Measurements from ENCODE around the gene SLC25A33. TPM values are rescaled to one million over a fixed set of nuclear protein-coding genes. Genes with fewer than 3 reads are reported as not detected.
"Not testable (repeated sequence)": the region's sequence is repeated elsewhere in the genome, so short reads cannot be mapped to it uniquely, and the experiment has no call there.

Gene SLC25A33
- total RNA-seq, 1 experiment from 2014 or later = 13.4 TPM

- no peak for DNase-seq (ENCODE audit: low spot score)
Observed at GRCh38 chr1:9538669-9539164, 548 bp upstream of the SLC25A33 start.

GRCh38 chr1:9539829-9540550 is 725 bp downstream of the SLC25A33 start:
- DNase-seq (ENCODE audit: low spot score) = peak; percentile 28

- DNase-seq (ENCODE audit: low spot score) = no peak
Observed at GRCh38 chr1:9542430-9542829, 3.2 kb downstream of the SLC25A33 start.

DNA sequence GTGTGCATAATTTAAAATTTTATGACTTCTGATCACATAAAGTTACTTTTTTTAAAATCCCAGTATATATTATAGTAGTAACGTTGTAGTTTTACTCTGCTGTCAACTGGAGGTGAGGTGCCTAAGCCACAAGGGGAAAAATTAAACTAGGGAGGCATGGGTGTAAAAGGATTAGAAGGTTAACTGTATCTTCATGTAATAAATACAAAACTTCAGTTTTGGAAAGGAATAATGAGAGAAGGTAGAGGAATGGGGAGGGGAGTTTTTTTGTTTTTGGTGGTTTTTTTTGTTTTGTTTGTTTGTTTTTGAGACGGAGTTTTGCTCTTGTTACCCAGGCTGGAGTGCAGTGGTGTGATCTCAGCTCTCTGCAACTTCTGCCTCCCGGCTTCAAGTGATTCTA is 5.7 kb downstream of the SLC25A33 start:
- no peak for DNase-seq (ENCODE audit: low spot score)

GRCh38 chr1:9549955-9550546 is 10.8 kb downstream of the SLC25A33 start:
- no peak for DNase-seq (ENCODE audit: low spot score)

GRCh38 chr1:9551984-9552383 is 12.7 kb downstream of the SLC25A33 start:
- no peak for DNase-seq (ENCODE audit: low spot score)

DNA sequence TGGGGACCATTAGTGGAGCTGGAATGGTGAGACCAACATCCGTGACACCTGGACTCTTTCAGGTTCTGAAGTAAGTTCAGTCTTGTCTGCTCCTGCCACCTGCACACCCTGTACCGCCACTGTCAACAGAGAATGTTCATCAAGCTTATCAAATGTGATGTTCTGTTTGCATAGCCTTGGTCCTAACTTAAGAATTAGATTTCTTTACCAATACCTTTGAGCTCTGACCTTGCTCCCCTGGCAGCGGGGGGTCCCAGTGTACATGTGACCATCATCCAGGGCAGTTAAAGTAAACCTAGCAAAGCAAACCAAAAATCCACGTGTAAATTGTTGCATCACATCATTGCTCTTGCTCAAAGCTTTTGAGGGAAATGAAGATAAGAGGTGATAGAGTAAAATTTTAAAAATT is 14.5 kb downstream of the SLC25A33 start:
- DNase-seq (ENCODE audit: low spot score) = no peak

DNA sequence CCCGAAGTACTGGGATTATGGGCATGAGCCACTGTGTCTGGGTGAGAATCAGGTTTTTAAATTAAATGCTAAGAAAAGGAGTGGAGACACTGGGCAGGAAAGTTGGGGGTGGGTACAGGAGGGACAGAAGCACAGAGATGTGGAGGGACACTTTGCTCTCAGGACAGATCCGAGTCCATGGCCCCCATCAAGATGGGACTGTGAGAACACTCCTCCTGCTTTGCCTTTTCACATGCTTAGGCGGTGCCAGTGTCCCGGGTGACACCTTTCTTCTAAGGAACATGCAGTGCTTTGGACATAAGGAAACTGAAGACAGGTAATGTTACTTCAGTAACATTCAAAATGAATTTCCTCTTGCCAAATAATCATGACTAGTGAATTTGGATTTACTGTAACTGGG is 16.7 kb downstream of the SLC25A33 start:
- DNase-seq (ENCODE audit: low spot score) = no peak

DNA sequence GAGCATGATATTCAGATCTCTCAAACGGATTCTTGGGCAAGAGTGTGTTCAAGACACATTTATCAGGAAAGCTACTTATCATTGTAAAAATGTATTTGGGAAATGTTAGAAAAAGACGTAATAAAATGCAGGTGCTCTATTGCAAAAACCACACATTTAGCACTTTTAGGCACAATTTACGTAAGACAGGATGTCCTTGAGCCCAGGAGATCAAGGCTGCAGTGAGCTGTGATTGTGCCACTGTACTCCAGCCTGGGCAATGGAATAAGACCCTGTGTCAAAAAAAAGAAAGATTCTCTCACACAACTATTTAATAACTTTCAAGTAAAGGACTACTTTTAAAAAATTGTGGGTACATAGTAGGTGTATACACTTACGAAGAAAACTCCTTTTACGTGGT is 18.4 kb downstream of the SLC25A33 start:
- DNase-seq (ENCODE audit: low spot score) = no peak

DNA sequence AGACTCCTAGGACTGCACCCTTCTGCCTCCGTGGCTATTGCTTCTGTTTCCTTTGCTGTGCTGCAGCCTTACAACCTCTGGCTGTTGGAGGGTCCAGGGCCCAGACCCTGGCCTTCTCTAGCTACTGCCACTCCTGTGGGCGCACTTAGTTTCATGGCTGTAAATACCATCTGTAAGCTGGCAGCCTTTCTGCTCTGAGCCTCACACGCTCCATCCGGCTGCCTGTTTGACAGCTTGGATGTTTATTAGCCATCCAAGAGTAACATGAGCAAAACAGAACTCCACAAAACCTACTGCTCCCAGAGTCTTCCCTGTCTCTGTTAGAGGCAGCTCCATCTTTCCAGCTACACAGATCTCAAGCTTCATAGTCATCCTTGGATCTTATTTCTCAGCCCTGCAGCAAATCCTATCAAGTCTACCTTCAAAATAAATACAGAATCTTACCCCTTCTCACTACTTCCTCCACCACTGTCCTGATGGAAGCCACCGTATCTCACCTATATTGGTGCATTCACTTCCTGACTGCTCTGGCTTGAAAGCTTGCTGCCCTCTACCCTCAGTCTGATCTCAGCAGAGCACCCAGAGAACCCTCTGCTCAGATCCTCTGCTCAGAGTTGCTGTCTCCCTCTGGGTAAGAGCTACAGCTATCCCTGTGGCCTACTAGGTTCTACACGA is 19.1 kb downstream of the SLC25A33 start:
- DNase-seq (ENCODE audit: low spot score) = no peak

DNA sequence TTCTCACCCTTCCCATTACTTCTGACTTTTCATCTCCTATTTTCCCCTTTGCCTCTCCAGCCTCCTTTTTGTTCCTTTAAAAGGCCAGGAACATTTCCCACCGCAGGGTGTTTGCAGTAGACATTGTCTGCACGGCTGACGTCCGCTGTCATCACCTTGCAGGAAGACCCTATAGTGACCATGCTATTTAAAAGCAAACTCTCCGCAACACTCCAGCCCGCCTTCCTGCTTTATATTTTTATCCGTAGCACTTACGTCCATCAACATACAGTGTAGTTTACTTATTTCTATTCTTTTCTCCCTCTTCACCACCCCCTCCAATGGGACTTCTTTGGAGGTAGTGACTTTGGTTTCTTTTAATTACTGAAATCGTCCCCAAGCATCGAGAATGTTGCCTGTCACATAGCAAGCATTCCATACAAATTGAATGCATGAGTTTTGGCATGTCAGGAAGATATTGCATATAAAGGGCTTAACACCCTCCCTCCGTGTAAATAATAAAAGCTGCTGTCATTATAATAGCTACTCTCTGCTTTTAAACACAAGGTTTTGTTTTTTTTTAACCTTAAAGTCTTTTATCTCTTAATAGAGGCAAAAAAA is 19.8 kb downstream of the SLC25A33 start:
- no peak for DNase-seq (ENCODE audit: low spot score)

- DNase-seq (ENCODE audit: low spot score) = no peak
Observed at GRCh38 chr1:9559673-9560072, 20.4 kb downstream of the SLC25A33 start.

DNA sequence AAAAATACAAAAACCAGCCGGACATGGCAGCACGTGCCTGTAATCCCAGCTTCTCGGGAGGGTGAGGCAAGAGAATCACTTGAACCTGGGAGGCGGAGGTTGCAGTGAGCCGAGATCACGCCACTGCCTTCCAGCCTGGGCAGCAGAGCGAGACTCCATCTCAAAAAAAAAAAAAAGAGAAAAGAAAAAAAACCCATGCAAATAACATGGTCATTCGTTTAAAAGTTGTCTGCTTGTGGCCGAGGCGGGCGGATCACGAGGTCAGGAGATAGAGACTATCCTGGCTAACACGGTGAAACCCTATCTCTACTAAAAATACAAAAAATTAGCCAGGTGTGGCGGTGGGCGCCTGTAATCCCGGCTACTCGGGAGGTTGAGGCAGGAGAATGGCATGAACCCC is 20.8 kb downstream of the SLC25A33 start:
- DNase-seq (ENCODE audit: low spot score) = not testable (repeated sequence)

DNA sequence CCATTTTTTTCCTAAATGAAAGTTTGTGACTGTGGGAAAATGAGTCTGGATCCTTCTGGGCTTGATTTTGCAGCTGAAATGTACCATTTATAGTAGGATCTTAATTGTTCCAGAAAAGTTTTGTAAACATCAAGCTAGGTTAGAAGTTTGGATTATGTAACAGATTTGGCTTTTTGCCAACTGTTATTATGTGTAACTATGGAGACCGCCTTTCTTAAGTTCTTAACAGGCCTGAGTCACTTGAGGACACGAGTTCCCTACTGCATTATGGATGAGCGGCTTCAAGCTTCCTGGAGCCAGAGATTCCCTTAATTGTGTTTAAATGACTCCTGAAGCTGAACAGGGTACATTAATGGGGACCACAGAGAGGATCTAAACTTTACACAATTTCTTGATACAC is 22.2 kb downstream of the SLC25A33 start:
- peak; percentile 88 for DNase-seq (ENCODE audit: low spot score)

DNA sequence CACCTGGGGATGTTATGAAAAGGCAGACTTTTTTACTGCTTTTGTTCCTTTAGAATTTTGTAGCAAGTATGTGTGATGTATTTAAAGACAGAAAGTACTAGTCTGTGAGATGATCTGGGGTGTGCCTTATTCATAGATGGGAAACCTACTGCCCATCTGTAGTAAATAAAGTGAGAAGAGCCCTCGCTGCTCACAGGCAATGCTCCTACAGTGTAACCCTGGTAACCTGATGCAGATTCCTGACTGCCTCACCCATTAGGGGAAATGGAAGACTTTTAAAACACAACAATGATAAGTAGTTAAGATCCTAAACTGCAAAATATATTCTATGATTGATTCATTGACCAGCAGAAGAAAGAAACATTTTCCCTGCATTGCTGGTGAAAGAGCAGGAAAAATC is 30.0 kb downstream of the SLC25A33 start:
- DNase-seq (ENCODE audit: low spot score) = no peak

GRCh38 chr1:9570886-9571529 is 31.7 kb downstream of the SLC25A33 start:
- not testable (repeated sequence) for DNase-seq (ENCODE audit: low spot score)

GRCh38 chr1:9573723-9574122 is 34.5 kb downstream of the SLC25A33 start:
- no peak for DNase-seq (ENCODE audit: low spot score)

DNA sequence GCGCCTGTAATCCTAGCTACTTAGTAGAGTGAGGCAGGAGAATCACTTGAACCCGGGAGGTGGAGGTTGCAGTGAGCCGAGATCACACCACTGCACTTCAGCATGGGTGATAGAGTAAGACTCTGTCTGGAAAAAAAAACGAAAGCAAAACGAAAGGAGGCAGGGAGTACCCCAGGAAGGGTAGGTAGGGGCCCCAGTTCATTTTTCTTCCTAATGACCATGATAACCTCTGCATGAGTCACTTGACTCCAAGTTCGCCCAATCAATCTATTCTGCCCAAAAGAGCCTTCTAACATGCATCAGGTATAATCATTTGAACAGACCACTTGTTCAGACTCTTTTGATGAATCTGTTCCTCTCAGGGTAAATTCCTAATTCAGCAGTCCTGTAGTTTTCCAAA is 36.2 kb downstream of the SLC25A33 start:
- DNase-seq (ENCODE audit: low spot score) = no peak

GRCh38 chr1:9576903-9577302 is 37.6 kb downstream of the SLC25A33 start:
- DNase-seq (ENCODE audit: low spot score) = no peak

- no peak for DNase-seq (ENCODE audit: low spot score)
Observed at GRCh38 chr1:9577423-9577822, 38.2 kb downstream of the SLC25A33 start.

- DNase-seq (ENCODE audit: low spot score) = no peak
Observed at GRCh38 chr1:9580942-9581341, 41.7 kb downstream of the SLC25A33 start.

GRCh38 chr1:9586147-9586766 is 47.0 kb downstream of the SLC25A33 start:
- DNase-seq (ENCODE audit: low spot score) = no peak
